ENCODE measurements around the gene SLC5A10.

- TF ChIP-seq CTCF (IDR thresholded peaks at IDR 0.05; ENCODE audit: borderline replicate concordance, extremely low read depth, low read length, poor library complexity, severe bottlenecking), result no peak
- TF ChIP-seq EZH2 (IDR thresholded peaks at IDR 0.05; ENCODE audit: borderline replicate concordance, low read depth, low read length, severe bottlenecking), result no peak
Measured at GRCh38 chr17:19022747-19023146, 70.8 kb downstream of the SLC5A10 start.

Measured in DND-41 (cell line).